Endothelial cell of umbilical vein (primary cell): ENCODE results near the gene MARK2. TPM values are rescaled to one million over a fixed set of nuclear protein-coding genes. Genes with fewer than 3 reads are reported as not detected.

Source experiments
- BruUV-seq: library from RNA; stranded (reverse); fragments of 400-500 nt; replicated peaks from 2 replicates; lab custom pipeline; 2021; lab: Mats Ljungman, UMichigan
- CTCF ChIA-PET: fragments of 300-600, 350-600 bp; sonication (Branson Sonifier 250); formaldehyde crosslinking; loops from one replicate; lab custom pipeline; 2021; ENCODE audit warnings: antibody characterized with exemption, inconsistent platforms; lab: Charles Lee
- POLR2A ChIA-PET: fragments of 300-600, 350-600 bp; sonication (Branson Sonifier 250); formaldehyde crosslinking; loops from one replicate; lab custom pipeline; 2021; ENCODE audit warnings: antibody characterized with exemption, inconsistent platforms; lab: Charles Lee
- DNase-seq: peaks from one replicate; pipeline ENCODE4 v3.0.0-alpha.2; 2011; ENCODE audit warnings: low read depth, low spot score
- FAIRE-seq: peaks from 2 replicates; lab custom pipeline; 2011; peaks lifted over from hg19 to GRCh38; lab: Jason Lieb, UNC
- H2AFZ ChIP-seq: 2 replicates; pipeline ENCODE4 v1.6.0; 2012; ENCODE audit warnings: low read depth, low read length, control low read depth, inconsistent platforms
- H3K27ac ChIP-seq: 2 replicates; pipeline ENCODE4 v1.5.1; 2011; ENCODE audit warnings: low read depth, mild to moderate bottlenecking, control low read depth, low read length, moderate library complexity; ENCODE audit not compliant: insufficient read depth
- H3K27me3 ChIP-seq, 2 experiments: 2 replicates each; pipeline versions ENCODE4 v1.6.0 to v1.6.1; 2011; ENCODE audit warnings: low read length in 2 of 2, mixed read lengths in 1 of 2; ENCODE audit not compliant: control insufficient read depth in 2 of 2, insufficient read depth in 2 of 2
- H3K36me3 ChIP-seq, 2 experiments: 2 replicates in 1 of 2; 3 replicates in 1 of 2; pipeline ENCODE4 v1.5.1; 2011; ENCODE audit warnings: low read length in 2 of 2, mild to moderate bottlenecking in 1 of 2, moderate library complexity in 1 of 2; ENCODE audit not compliant: control insufficient read depth in 2 of 2, insufficient read depth in 2 of 2; ENCODE audit errors: extremely low read depth in 1 of 2
- H3K4me1 ChIP-seq: 3 replicates; pipeline ENCODE4 v1.5.1; 2011; ENCODE audit warnings: mild to moderate bottlenecking, low read length; ENCODE audit not compliant: control insufficient read depth, insufficient read depth; ENCODE audit errors: extremely low read depth
- H3K4me2 ChIP-seq: 2 replicates; pipeline ENCODE4 v1.6.1; 2011; ENCODE audit warnings: low read length, control low read depth, mixed read lengths; ENCODE audit not compliant: insufficient read depth
- H3K4me3 ChIP-seq, 3 experiments: fragments of 200-600 bp in 1 of 3; sonication (generic), shearing (Covaris generic) in 1 of 3; replicated peaks in 1 of 3; 2 replicates each; pipeline ENCODE4 v1.5.1; 2011 to 2016; ENCODE audit warnings: control low read depth in 3 of 3, low read length in 3 of 3, mild to moderate bottlenecking in 2 of 3, inconsistent platforms in 1 of 3, low read depth in 1 of 3, moderate library complexity in 1 of 3; ENCODE audit not compliant: insufficient read depth in 1 of 3
- H3K79me2 ChIP-seq: 2 replicates; pipeline ENCODE4 v1.6.0; 2012; ENCODE audit warnings: low read length, inconsistent platforms; ENCODE audit not compliant: control insufficient read depth, insufficient read depth
- H3K9ac ChIP-seq: replicated peaks from 2 replicates; pipeline ENCODE3; 2011; ENCODE audit warnings: low read length, control low read depth; ENCODE audit not compliant: insufficient read depth; ENCODE audit errors: extremely low read depth
- H3K9me1 ChIP-seq: replicated peaks from 3 replicates; pipeline ENCODE4 v1.6.0; 2011; ENCODE audit warnings: mild to moderate bottlenecking, low read length; ENCODE audit not compliant: control insufficient read depth, insufficient read depth; ENCODE audit errors: extremely low read depth
- H3K9me3 ChIP-seq: replicated peaks from 2 replicates; pipeline ENCODE4 v1.5.1; 2012; ENCODE audit warnings: low read length, inconsistent platforms; ENCODE audit not compliant: control insufficient read depth, insufficient read depth
- H4K20me1 ChIP-seq: replicated peaks from 2 replicates; pipeline ENCODE3; 2011; ENCODE audit warnings: mild to moderate bottlenecking, low read length; ENCODE audit not compliant: control insufficient read depth, insufficient read depth; ENCODE audit errors: extremely low read depth
- GATA2 ChIP-seq: IDR thresholded peaks from 2 replicates; pipeline ENCODE4 v1.7.0; 2011; ENCODE audit warnings: low read depth, mild to moderate bottlenecking, moderate library complexity, mixed read lengths, low read length; ENCODE audit not compliant: insufficient read length, insufficient read depth
- JUN ChIP-seq: IDR thresholded peaks from 2 replicates; pipeline ENCODE4 v1.6.1; 2011; ENCODE audit warnings: borderline replicate concordance, low read depth; ENCODE audit not compliant: insufficient read length, insufficient read depth
- MYC ChIP-seq: IDR thresholded peaks from one replicate; pipeline ENCODE4 v1.6.1; 2011; ENCODE audit warnings: mild to moderate bottlenecking, low read depth, low read length
- POLR2A ChIP-seq: IDR thresholded peaks from 2 replicates; pipeline ENCODE4 v1.6.1; 2012; ENCODE audit warnings: low read depth, mild to moderate bottlenecking, control low read depth, low read length
- dilution Hi-C: fragments of 300-500 bp; cut with MboI; formaldehyde crosslinking; loops from one replicate; pipeline ENCODE4 v1.15.0; 2019; ENCODE audit warnings: low sequenced_read_pairs; ENCODE audit not compliant: extremely low pct_ligation_motif_present
- intact Hi-C: fragments of 100-400 bp; cut with micrococcal nuclease; formaldehyde crosslinking; loops from one replicate; pipeline ENCODE4 v1.10.0; 2022
- polyA plus RNA-seq, 4 experiments: library from polyadenylated mRNA; depleted of rRNA in 3 of 4; stranded (reverse) in 3 of 4; unstranded in 1 of 4; fragments of >200 nt; gene quantifications; 2 replicates each; pipeline versions ENCODE4 v1.2.1 to v1.2.3, GENCODE V29; 2011 to 2012; ENCODE audit warnings: missing spikeins in 1 of 4
- total RNA-seq: library from RNA; stranded (reverse); gene quantifications from 2 replicates; pipeline ENCODE4 v1.2.3, GENCODE V29; 2021
- TF ChIP-seq, protein P1 (sequence below), 2 donors: IDR thresholded peaks; 1 replicate in 1 of 2; 2 replicates in 1 of 2; pipeline ENCODE4 v1.5.1; 2011; ENCODE audit warnings: low read length in 2 of 2, mild to moderate bottlenecking in 2 of 2, moderate library complexity in 2 of 2, control low read depth in 1 of 2, inconsistent platforms in 1 of 2, low read depth in 1 of 2; ENCODE audit not compliant: insufficient read depth in 1 of 2; ENCODE audit errors: extremely low read depth in 1 of 2

Gene MARK2
- total and polyA plus RNA-seq, 2 donors (not counting 3 experiments of a cell fraction or from before 2014, with no cell fraction given): 16.6 to 34.7 TPM

DNA sequence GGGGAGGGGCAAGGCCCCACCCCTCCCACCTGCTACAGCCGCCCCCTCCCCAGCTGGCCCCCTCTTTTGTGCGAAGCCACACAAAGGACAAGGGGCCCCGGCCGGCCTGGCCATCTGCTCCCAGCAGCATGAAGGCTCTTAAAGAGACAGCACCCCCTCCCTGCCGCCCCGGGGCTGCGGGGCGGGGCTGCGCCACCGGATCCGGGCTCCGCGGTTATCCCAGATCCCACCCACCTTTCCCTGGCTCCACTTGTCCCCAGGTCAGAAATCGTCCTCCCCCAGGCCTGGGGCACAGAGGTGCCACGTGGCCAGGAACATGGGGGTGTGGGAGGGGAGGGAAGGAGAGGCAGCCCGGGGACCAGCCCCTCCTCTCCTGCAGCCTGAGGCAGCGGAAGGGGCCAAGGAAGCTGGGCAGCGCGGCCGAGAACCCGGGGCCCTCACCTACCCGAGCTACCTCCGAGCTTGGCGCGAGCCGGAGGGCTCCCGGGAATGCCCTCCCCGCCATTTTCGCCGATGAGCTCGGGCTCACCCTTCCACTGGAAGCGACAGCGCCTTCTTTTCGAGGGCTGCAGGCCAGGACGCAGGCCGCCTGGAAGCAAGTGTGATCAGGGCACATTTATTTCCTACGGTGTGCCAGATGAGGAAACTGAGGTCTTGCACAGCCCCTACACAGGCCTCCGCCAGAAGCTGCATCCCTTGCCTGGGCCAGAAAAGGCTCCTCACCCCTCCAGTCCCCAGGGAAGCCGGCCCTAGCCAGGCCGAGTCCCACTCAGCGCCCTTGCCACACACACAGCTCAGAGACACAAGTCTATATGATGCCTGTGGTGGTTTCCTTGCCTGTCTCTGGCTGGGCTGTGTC lies 80.6 kb downstream of the MARK2 start:
- no TSS peak for BruUV-seq
- CTCF ChIA-PET: interaction anchor here (1.0 to 3.1 kb wide), 7 partner anchors 9 to 112 kb away, joined by 3 to 11 read pairs (median 6); no protein-coding TSS in a partner anchor
- H3K4me2 ChIP-seq: no peak overlapping the region

More for the DNA sequence above, 80.6 kb downstream of the MARK2 start:
- POLR2A ChIA-PET: interaction anchor here (0.7 kb wide), 1 partner anchor 81 kb away, joined by 3 read pairs; no protein-coding TSS in a partner anchor
- no peak overlapping the region for H3K27ac ChIP-seq
- no peaks in the 10 kb centered on the region for H4K20me1 ChIP-seq
- H2AFZ ChIP-seq: peak overlapping the region; percentile 60
- dilution Hi-C loops: no loop called here
- H3K4me1 ChIP-seq: peaks cover 7% of the 10 kb centered on the region
- no peaks in the 10 kb centered on the region for H3K9me1 ChIP-seq
- TF ChIP-seq MYC (no peak), POLR2A (no peak), GATA2 (no peak), JUN (no peak)
- TF ChIP-seq, protein P1, sequence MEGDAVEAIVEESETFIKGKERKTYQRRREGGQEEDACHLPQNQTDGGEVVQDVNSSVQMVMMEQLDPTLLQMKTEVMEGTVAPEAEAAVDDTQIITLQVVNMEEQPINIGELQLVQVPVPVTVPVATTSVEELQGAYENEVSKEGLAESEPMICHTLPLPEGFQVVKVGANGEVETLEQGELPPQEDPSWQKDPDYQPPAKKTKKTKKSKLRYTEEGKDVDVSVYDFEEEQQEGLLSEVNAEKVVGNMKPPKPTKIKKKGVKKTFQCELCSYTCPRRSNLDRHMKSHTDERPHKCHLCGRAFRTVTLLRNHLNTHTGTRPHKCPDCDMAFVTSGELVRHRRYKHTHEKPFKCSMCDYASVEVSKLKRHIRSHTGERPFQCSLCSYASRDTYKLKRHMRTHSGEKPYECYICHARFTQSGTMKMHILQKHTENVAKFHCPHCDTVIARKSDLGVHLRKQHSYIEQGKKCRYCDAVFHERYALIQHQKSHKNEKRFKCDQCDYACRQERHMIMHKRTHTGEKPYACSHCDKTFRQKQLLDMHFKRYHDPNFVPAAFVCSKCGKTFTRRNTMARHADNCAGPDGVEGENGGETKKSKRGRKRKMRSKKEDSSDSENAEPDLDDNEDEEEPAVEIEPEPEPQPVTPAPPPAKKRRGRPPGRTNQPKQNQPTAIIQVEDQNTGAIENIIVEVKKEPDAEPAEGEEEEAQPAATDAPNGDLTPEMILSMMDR (IDR thresholded peaks at IDR 0.05; ENCODE audit: extremely low read depth in 1 of 2, insufficient read depth in 1 of 2, low read depth in 1 of 2, low read length in 2 of 2): no peak
- intact Hi-C loops: loop anchor here (5.0 kb wide), 1 partner anchor 228 kb away; no protein-coding TSS in a partner anchor
- no peaks in the 10 kb centered on the region for H3K79me2 ChIP-seq
- no peak overlapping the region for H3K9ac ChIP-seq
- no peak for DNase-seq
- peaks cover 2 to 4% of the 10 kb centered on the region in 2 experiments for H3K27me3 ChIP-seq
- H3K36me3 ChIP-seq: no peaks in the 10 kb centered on the region
- no peaks in the 10 kb centered on the region for H3K9me3 ChIP-seq
- no peak for FAIRE-seq
- H3K4me3 ChIP-seq: no peak overlapping the region
